Measurements from ENCODE around the gene NTF3. TPM values are rescaled to one million over a fixed set of nuclear protein-coding genes. Genes with fewer than 3 reads are reported as not detected.
A peak's percentile ranks its signal among the peaks of the same experiment; 100 is the strongest.

The NTF3 gene
- total and polyA plus RNA-seq, 2 donors (not counting 1 experiment from before 2014, with no cell fraction given), result not detected

DNA sequence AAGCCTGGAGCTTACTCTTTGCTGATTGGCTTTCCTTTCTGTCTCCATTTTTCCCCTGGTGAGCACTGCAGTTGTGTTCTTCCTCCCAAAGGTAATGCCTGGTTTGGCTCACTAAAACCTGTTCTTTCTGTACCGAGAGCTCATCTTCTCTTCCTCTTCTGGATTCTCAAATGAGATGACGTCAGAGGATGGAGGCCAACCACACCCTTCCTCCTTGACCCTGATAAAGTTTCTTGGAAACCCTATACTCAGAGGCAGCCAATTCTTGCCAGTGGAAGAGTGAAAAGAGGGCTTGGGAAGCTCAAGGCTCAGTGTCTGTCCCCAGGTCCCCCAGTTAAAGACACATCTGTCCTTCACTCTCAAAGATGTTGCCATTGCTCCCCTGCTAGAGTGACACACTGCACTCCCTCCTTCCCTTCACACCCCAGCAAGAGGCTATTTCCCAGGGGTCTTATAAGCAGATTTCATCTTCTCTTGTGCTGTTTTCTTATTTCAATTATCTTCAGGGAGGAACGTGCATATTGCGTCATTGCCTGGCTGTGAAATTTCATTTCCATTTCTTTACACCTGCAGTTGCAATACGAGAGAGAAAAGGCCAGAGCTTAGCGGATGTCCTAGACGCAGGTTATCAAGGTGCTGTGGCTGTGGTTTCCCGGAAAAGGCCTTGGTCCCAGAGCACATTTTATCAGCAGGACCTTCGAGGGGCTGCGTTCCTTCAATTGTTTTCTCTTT, 27.3 kb downstream of the NTF3 start:
- ATAC-seq (ENCODE audit: low read depth), result no peak
- intact Hi-C loops (cut with micrococcal nuclease), result no loop called here
- no peak overlapping the region for H3K4me3 ChIP-seq (ENCODE audit: control extremely low read depth in 1 of 5, extremely low read depth in 1 of 5, insufficient read depth in 1 of 5, low read depth in 2 of 5, low read length in 4 of 5)

DNA sequence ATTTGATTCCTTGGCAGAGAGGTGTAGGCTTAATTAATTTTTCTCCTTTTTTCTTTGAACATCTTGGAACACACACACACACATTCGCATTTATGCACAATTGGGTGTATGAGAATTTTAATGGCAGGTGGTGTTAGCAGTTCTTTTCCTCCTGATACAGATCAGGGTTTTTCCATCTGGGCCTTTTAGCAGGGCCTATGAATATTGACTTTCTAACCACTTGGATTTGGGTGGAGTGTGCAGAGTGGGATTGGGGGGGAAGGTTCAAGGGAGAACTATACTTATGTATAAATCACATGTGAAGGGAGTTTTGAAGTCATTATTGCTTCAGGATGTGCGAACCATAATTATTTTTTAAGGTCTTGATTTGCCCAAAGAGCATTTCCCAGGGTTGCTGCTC, 28.9 kb downstream of the NTF3 start:
- H3K4me1 ChIP-seq (ENCODE audit: control insufficient read depth in 2 of 2, insufficient read depth in 2 of 2, low read length in 2 of 2), result peaks cover 9 to 14% of the 10 kb centered on the region in 2 donors
- ChIA-PET CTCF (no interaction called here), POLR2A (no interaction called here)
- ATAC-seq (ENCODE audit: low read depth) (no peak), DNase-seq (no peak)
- peaks cover 24% of the 10 kb centered on the region for H3K4me1 Mint-ChIP-seq
- WGBS (ENCODE audit: insufficient coverage), result 100% methylated on average over 1 of the region's 2 CpGs
- H4K20me1 ChIP-seq (ENCODE audit: control insufficient read depth, insufficient read depth, low read length, poor library complexity, severe bottlenecking), result no peaks in the 10 kb centered on the region
- H3K36me3 ChIP-seq (replicated peaks in 1 of 2; ENCODE audit: control extremely low read depth in 1 of 2, control insufficient read depth in 1 of 2, extremely low read depth in 1 of 2, insufficient read depth in 2 of 2, low read length in 1 of 2), result no peaks in the 10 kb centered on the region
- no peak overlapping the region for H3K27ac ChIP-seq (ENCODE audit: low read length in 2 of 2)
- H3K79me2 ChIP-seq (ENCODE audit: control insufficient read depth, insufficient read depth, low read length), result no peaks in the 10 kb centered on the region
- H3K4me3 Mint-ChIP-seq, result no peak overlapping the region
- peaks cover 0 to under 1% (median 0%) of the 10 kb centered on the region in 4 experiments for H3K27me3 ChIP-seq (replicated peaks in 1 of 4; ENCODE audit: control extremely low read depth in 1 of 4, control insufficient read depth in 3 of 4, insufficient read depth in 4 of 4, low read length in 3 of 4)
- TF ChIP-seq, protein P1, sequence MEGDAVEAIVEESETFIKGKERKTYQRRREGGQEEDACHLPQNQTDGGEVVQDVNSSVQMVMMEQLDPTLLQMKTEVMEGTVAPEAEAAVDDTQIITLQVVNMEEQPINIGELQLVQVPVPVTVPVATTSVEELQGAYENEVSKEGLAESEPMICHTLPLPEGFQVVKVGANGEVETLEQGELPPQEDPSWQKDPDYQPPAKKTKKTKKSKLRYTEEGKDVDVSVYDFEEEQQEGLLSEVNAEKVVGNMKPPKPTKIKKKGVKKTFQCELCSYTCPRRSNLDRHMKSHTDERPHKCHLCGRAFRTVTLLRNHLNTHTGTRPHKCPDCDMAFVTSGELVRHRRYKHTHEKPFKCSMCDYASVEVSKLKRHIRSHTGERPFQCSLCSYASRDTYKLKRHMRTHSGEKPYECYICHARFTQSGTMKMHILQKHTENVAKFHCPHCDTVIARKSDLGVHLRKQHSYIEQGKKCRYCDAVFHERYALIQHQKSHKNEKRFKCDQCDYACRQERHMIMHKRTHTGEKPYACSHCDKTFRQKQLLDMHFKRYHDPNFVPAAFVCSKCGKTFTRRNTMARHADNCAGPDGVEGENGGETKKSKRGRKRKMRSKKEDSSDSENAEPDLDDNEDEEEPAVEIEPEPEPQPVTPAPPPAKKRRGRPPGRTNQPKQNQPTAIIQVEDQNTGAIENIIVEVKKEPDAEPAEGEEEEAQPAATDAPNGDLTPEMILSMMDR (IDR thresholded peaks at IDR 0.05), result no peak
- TF ChIP-seq EZH2 (IDR thresholded peaks at IDR 0.05; ENCODE audit: borderline replicate concordance, insufficient read depth, low read depth, low read length, poor library complexity, severe bottlenecking), result no peak
- H2AFZ ChIP-seq (ENCODE audit: insufficient read depth, low read depth, low read length, poor library complexity, severe bottlenecking), result no peak overlapping the region
- H3K9me3 ChIP-seq (ENCODE audit: control extremely low read depth in 1 of 3, control insufficient read depth in 2 of 3, insufficient read depth in 1 of 3, low read length in 2 of 3), result no peaks in the 10 kb centered on the region
- no peak overlapping the region for H3K4me2 ChIP-seq (replicated peaks; ENCODE audit: low read depth, low read length, poor library complexity, severe bottlenecking)
- H3K9ac ChIP-seq (ENCODE audit: low read length), result no peak overlapping the region
- H3K27me3 Mint-ChIP-seq, result no peaks in the 10 kb centered on the region
- no peak overlapping the region for H3K4me3 ChIP-seq (ENCODE audit: control extremely low read depth in 1 of 5, extremely low read depth in 1 of 5, insufficient read depth in 1 of 5, low read depth in 2 of 5, low read length in 4 of 5)
- intact Hi-C loops (cut with micrococcal nuclease), result no loop called here
- no peaks in the 10 kb centered on the region for H3K9me3 Mint-ChIP-seq (ENCODE audit: insufficient read depth)
- H3K27ac Mint-ChIP-seq, result no peak overlapping the region

More for the DNA sequence above, 27.3 kb downstream of the NTF3 start:
- Mint-ChIP-seq H3K27me3 (no peaks in the 10 kb centered on the region), H3K27ac (no peak overlapping the region), H3K4me3 (no peak overlapping the region), H3K4me1 (peaks cover 24% of the 10 kb centered on the region), H3K9me3 (ENCODE audit: insufficient read depth) (no peaks in the 10 kb centered on the region)
- Histone ChIP-seq H3K36me3 (replicated peaks in 1 of 2; ENCODE audit: control extremely low read depth in 1 of 2, control insufficient read depth in 1 of 2, extremely low read depth in 1 of 2, insufficient read depth in 2 of 2, low read length in 1 of 2) (no peaks in the 10 kb centered on the region), H3K9ac (ENCODE audit: low read length) (no peak overlapping the region), H2AFZ (ENCODE audit: insufficient read depth, low read depth, low read length, poor library complexity, severe bottlenecking) (peak overlapping the region; percentile 12), H3K27ac (ENCODE audit: low read length in 2 of 2) (no peak overlapping the region), H3K79me2 (ENCODE audit: control insufficient read depth, insufficient read depth, low read length) (no peaks in the 10 kb centered on the region), H3K27me3 (replicated peaks in 1 of 4; ENCODE audit: control extremely low read depth in 1 of 4, control insufficient read depth in 3 of 4, insufficient read depth in 4 of 4, low read length in 3 of 4) (no peaks in the 10 kb centered on the region), H3K4me2 (replicated peaks; ENCODE audit: low read depth, low read length, poor library complexity, severe bottlenecking) (no peak overlapping the region), H4K20me1 (ENCODE audit: control insufficient read depth, insufficient read depth, low read length, poor library complexity, severe bottlenecking) (no peaks in the 10 kb centered on the region), H3K4me1 (ENCODE audit: control insufficient read depth in 2 of 2, insufficient read depth in 2 of 2, low read length in 2 of 2) (peaks cover 9 to 14% of the 10 kb centered on the region in 2 donors), H3K9me3 (ENCODE audit: control extremely low read depth in 1 of 3, control insufficient read depth in 2 of 3, insufficient read depth in 1 of 3, low read length in 2 of 3) (no peaks in the 10 kb centered on the region)
- 78% methylated on average over 9 of the region's 10 CpGs for WGBS (ENCODE audit: insufficient coverage)
- ChIA-PET CTCF (no interaction called here), POLR2A (no interaction called here)
- TF ChIP-seq, protein P1 (IDR thresholded peaks at IDR 0.05), result no peak
- no peak for TF ChIP-seq EZH2 (IDR thresholded peaks at IDR 0.05; ENCODE audit: borderline replicate concordance, insufficient read depth, low read depth, low read length, poor library complexity, severe bottlenecking)
- no peak for DNase-seq

Measured in B cell (primary cell).